ENCODE data around the gene C10orf90.

- no peak for TF ChIP-seq POLR2A (IDR thresholded peaks at IDR 0.05)
- TF ChIP-seq CTCF (IDR thresholded peaks at IDR 0.05): no peak
- no peak for TF ChIP-seq EP300 (IDR thresholded peaks at IDR 0.05)
Measured at GRCh38 chr10:126422567-126422966, 247.9 kb downstream of the C10orf90 start.
